SU-DHL-6 (cell line): Measurements from ENCODE around the gene FCAR.

Source experiments
- CTCF ChIP-seq: fragments of 200-600 bp; sonication (generic); IDR thresholded peaks from one replicate; pipeline ENCODE4 v1.5.1; 2017; ENCODE audit warnings: antibody characterized with exemption, mild to moderate bottlenecking, low read length, moderate library complexity; ENCODE audit not compliant: insufficient read depth, poor library complexity, severe bottlenecking
- EZH2phosphoT487 ChIP-seq: fragments of 200-600 bp; sonication (generic), shearing (Covaris generic); conservative IDR thresholded peaks from 2 replicates; pipeline ENCODE4 v1.6.1; 2018; ENCODE audit warnings: mild to moderate bottlenecking, antibody characterized with exemption, low read length, moderate library complexity, mixed read lengths

GRCh38 chr19:54903303-54903702 is 29.3 kb downstream of the FCAR start:
- TF ChIP-seq CTCF (no peak), EZH2phosphoT487 (no peak)
